ENCODE measurements around the gene HRH1.
"Not testable (repeated sequence)": the region's sequence is repeated elsewhere in the genome, so short reads cannot be mapped to it uniquely, and the experiment has no call there.

Gene HRH1

GRCh38 chr3:11154036-11154952 is at the start of gene HRH1:
HRH1 (plus strand) TSS chr3:11154493; CDS start chr3:11259038, 104,545 bp downstream.
- DNase-seq, result peak; percentile 6

- DNase-seq, result not testable (repeated sequence)
Measured at GRCh38 chr3:11113316-11113715, 41.0 kb upstream of the HRH1 start.

- no peak for DNase-seq
Measured at GRCh38 chr3:11115548-11115947, 38.7 kb upstream of the HRH1 start.

- no peak for DNase-seq
Measured at GRCh38 chr3:11116336-11117059, 37.8 kb upstream of the HRH1 start.

- DNase-seq, result no peak
Measured at GRCh38 chr3:11117591-11117990, 36.7 kb upstream of the HRH1 start.

GRCh38 chr3:11118181-11118682 is 36.1 kb upstream of the HRH1 start:
- no peak for DNase-seq

GRCh38 chr3:11120091-11120805 is 34.0 kb upstream of the HRH1 start:
- DNase-seq, result no peak

GRCh38 chr3:11126653-11127052 is 27.6 kb upstream of the HRH1 start:
- DNase-seq, result no peak

GRCh38 chr3:11128682-11129632 is 25.3 kb upstream of the HRH1 start:
- no peak for DNase-seq

- DNase-seq, result no peak
Measured at GRCh38 chr3:11130385-11130784, 23.9 kb upstream of the HRH1 start.

GRCh38 chr3:11131371-11131770 is 22.9 kb upstream of the HRH1 start:
- DNase-seq, result no peak

- DNase-seq, result not testable (repeated sequence)
Measured at GRCh38 chr3:11131886-11132285, 22.4 kb upstream of the HRH1 start.

GRCh38 chr3:11132861-11133260 is 21.4 kb upstream of the HRH1 start:
- DNase-seq, result no peak

- DNase-seq, result no peak
Measured at GRCh38 chr3:11134794-11135193, 19.5 kb upstream of the HRH1 start.

GRCh38 chr3:11136116-11136515 is 18.2 kb upstream of the HRH1 start:
- no peak for DNase-seq

GRCh38 chr3:11136830-11137626 is 17.3 kb upstream of the HRH1 start:
- DNase-seq, result no peak

- DNase-seq, result no peak
Measured at GRCh38 chr3:11137627-11137959, 16.7 kb upstream of the HRH1 start.

- no peak for DNase-seq
Measured at GRCh38 chr3:11138371-11138770, 15.9 kb upstream of the HRH1 start.

- DNase-seq, result no peak
Measured at GRCh38 chr3:11140030-11140712, 14.1 kb upstream of the HRH1 start.

- DNase-seq, result no peak
Measured at GRCh38 chr3:11140713-11141104, 13.6 kb upstream of the HRH1 start.

- DNase-seq, result no peak
Measured at GRCh38 chr3:11143476-11143875, 10.8 kb upstream of the HRH1 start.

All from stimulated activated CD4-positive, alpha-beta T cell treated with anti-CD3 and anti-CD28 coated beads, Interleukin-4, amount 100 ng/mL, for 1 hour (primary cell).